Fibroblast of lung (primary cell): ENCODE data around the gene LRRTM1.

Experiments used
- EZH2 ChIP-seq: IDR thresholded peaks from 2 replicates; pipeline ENCODE4 v1.5.1; 2012; ENCODE audit warnings: low read length, control low read depth, mild to moderate bottlenecking; ENCODE audit errors: missing control alignments
- TF ChIP-seq, protein P1 (sequence below), 2 donors: IDR thresholded peaks in 1 of 2; conservative IDR thresholded peaks in 1 of 2; 1 replicate in 1 of 2; 2 replicates in 1 of 2; pipeline ENCODE4 v1.5.1; 2011 to 2012; ENCODE audit warnings: low read length in 2 of 2, control low read depth in 1 of 2, inconsistent platforms in 1 of 2, low read depth in 1 of 2, mild to moderate bottlenecking in 1 of 2

- TF ChIP-seq EZH2, result no peak
- TF ChIP-seq, protein P1, sequence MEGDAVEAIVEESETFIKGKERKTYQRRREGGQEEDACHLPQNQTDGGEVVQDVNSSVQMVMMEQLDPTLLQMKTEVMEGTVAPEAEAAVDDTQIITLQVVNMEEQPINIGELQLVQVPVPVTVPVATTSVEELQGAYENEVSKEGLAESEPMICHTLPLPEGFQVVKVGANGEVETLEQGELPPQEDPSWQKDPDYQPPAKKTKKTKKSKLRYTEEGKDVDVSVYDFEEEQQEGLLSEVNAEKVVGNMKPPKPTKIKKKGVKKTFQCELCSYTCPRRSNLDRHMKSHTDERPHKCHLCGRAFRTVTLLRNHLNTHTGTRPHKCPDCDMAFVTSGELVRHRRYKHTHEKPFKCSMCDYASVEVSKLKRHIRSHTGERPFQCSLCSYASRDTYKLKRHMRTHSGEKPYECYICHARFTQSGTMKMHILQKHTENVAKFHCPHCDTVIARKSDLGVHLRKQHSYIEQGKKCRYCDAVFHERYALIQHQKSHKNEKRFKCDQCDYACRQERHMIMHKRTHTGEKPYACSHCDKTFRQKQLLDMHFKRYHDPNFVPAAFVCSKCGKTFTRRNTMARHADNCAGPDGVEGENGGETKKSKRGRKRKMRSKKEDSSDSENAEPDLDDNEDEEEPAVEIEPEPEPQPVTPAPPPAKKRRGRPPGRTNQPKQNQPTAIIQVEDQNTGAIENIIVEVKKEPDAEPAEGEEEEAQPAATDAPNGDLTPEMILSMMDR (conservative IDR thresholded peaks at IDR 0.05 in 1 of 2, IDR thresholded peaks at IDR 0.05 in 1 of 2; ENCODE audit: low read depth in 1 of 2, low read length in 2 of 2), result no peak
Observed at GRCh38 chr2:80252294-80252986, 52.1 kb downstream of the LRRTM1 start.
